Fibroblast of the conjunctiva (primary cell): ENCODE measurements around the gene ZNF169.
"Not testable (repeated sequence)": the region's sequence is repeated elsewhere in the genome, so short reads cannot be mapped to it uniquely, and the experiment has no call there.

Source experiments
- DNase-seq: peaks from one replicate; pipeline ENCODE4 v3.0.0-alpha.2; 2010; ENCODE audit warnings: low read depth

ZNF169 gene

DNA sequence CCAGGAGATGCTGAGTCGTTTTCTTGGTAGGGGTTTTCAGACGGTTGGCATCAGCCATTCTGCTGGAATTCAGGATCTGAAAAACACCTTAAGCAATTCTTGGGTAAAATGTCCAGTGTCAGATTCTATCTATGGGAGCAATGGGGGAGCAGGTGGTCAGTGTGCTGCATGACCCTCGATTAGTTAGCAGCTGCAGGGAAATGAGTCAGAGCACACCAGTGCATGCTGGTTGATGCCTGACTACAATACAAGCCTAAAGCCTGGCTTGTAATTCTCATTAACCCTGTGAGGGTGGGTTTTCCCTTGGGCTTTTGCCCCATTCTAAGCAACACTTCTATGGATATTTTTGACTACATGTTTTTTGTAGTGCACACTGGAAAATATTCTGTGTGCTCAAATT, 89.7 kb downstream of the ZNF169 start:
- DNase-seq: not testable (repeated sequence)
